ENCODE data around the gene U2AF2.

U2AF2 gene

DNA sequence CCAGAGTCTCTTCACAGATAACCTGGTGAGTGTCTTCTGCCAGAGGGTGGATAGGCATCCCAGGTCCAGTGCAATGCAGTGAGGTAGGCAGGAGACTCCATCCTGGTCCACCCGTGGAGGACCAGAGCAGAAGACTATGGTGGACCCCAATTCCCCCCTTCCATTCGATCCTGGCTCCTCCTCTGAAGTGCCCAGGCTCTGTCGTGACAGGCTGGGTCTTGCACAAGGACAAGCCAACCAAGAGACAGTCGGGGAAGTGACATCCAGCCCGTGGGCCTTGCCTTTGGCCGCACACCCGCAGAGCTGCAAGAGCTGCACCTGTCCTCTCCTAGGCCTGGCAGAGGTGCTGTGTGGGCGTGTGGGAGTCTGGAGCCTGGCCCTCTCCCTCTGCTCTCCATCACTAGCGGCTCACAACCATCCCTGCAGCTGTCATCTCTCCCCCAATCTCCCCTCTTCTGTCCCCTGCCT is 33.6 kb upstream of the U2AF2 start (continued):
- no peak for TF ChIP-seq ZNF692 (tag by site-specific recombination; IDR thresholded peaks at IDR 0.05)

DNA sequence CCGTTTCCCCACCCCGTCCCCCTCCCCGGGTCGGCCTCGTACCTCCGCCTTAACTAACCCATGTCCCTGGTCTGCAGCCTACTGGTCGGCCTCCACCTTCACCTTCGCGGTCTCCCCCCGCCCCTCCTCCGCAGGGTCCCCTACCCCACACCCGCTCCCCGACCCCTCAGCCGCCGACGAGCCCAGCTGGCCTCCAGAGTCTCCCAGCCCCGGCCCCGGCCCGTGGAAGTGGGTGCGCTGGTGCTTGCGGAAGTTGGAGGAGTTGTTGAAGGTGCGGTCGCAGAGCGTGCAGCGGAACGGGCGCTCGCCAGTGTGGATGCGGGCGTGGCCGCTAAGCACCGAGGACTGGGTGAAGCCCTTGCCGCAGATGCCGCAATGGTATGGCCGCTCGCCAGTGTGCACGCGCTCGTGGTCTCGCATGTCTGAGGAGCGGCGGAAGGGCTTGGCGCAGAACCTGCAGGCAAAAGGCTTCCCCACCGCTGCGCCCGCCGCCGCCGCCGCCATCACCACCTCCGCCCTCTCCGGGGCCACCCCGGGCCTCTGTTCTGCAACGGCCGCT is 33.1 kb upstream of the U2AF2 start:
- Histone ChIP-seq H3K36me3 (ENCODE audit: control insufficient read depth in 2 of 2, insufficient read depth in 1 of 2, low read length in 2 of 2) (peaks cover 5 to 7% of the 10 kb centered on the region in 2 experiments; a peak in 2 of 3 replicates), H3K4me1 (ENCODE audit: control insufficient read depth, insufficient read depth, low read length) (peaks cover 5% of the 10 kb centered on the region), H3K9me3 (ENCODE audit: control insufficient read depth, insufficient read depth, low read depth, low read length) (no peaks in the 10 kb centered on the region), H3K4me3 (ENCODE audit: low read depth, low read length) (no peak overlapping the region), H3K27ac (ENCODE audit: extremely low read depth, low read depth, low read length) (no peak overlapping the region)
- ChIA-PET CTCF (interaction anchor here (4.6 kb wide), 1 partner anchor 15 kb away, joined by 29 read pairs; the partner anchor contains the start of gene ZNF865), POLR2A (interaction anchor here (9.1 kb wide), 1 partner anchor 16 kb away, joined by 75 read pairs; the partner anchor contains the start of gene ZNF865)
- TF ChIP-seq ZNF426 (tag by site-specific recombination; IDR thresholded peaks at IDR 0.05) = no peak

DNA sequence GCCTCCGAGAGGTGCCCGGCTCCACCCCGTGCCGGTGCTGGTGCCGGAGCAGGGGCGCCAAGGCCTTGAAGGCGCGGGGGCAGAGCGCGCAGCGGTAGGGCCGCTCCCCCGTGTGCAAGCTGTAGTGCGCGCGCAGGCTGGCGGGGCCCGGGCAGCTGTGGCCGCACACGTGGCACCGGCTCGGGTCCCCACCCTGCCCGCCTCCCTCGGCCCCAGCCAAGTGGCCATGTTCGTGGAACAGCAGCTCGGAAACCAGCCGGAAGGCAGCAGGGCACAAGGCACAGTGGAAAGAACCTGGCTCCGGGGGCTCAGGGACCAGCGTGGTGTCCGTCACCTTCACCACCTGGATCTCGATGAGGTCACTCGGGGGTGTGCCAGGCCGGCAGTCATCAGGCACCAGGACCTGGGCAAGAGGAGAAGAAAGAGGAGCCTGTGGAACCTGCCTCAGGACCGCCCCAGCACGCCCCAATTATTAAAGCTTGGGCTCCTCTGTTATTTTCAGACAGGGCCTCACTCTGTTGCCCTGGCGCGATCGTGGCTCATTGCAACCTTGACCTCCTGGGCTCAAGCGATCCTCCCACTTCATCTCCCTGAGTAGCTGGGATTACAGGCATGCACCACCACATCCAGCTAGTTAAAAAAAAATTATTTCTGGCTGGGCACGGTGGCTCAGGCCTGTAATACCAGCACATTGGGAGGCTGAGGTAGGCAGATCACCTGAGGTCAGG is 32.4 kb upstream of the U2AF2 start:
- ChIA-PET POLR2A (interaction anchor here (0.5 to 9.1 kb wide), 3 partner anchors 17 to 519 kb away, joined by 3 to 75 read pairs (median 5); partner anchors contain the start of genes FIZ1, ZNF444 and ZNF865), CTCF (interaction anchor here (0.9 to 5.3 kb wide), 7 partner anchors 9 to 155 kb away, joined by 3 to 30 read pairs (median 4); partner anchors contain the start of gene ZNF865)
- Histone ChIP-seq H3K4me3 (ENCODE audit: low read depth, low read length) (no peak overlapping the region), H3K27ac (ENCODE audit: extremely low read depth, low read depth, low read length) (no peak overlapping the region), H3K4me1 (ENCODE audit: control insufficient read depth, insufficient read depth, low read length) (peaks cover 5% of the 10 kb centered on the region), H3K9me3 (ENCODE audit: control insufficient read depth, insufficient read depth, low read depth, low read length) (no peaks in the 10 kb centered on the region), H3K36me3 (ENCODE audit: control insufficient read depth in 2 of 2, insufficient read depth in 1 of 2, low read length in 2 of 2) (peaks cover 2 to 5% of the 10 kb centered on the region in 2 experiments; a peak in 2 of 3 replicates)
- TF ChIP-seq ZSCAN18 (tag by site-specific recombination; IDR thresholded peaks at IDR 0.05) = no peak
- TF ChIP-seq, protein P1, sequence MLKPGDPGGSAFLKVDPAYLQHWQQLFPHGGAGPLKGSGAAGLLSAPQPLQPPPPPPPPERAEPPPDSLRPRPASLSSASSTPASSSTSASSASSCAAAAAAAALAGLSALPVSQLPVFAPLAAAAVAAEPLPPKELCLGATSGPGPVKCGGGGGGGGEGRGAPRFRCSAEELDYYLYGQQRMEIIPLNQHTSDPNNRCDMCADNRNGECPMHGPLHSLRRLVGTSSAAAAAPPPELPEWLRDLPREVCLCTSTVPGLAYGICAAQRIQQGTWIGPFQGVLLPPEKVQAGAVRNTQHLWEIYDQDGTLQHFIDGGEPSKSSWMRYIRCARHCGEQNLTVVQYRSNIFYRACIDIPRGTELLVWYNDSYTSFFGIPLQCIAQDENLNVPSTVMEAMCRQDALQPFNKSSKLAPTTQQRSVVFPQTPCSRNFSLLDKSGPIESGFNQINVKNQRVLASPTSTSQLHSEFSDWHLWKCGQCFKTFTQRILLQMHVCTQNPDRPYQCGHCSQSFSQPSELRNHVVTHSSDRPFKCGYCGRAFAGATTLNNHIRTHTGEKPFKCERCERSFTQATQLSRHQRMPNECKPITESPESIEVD (tag by site-specific recombination; IDR thresholded peaks at IDR 0.05) = no peak
- TF ChIP-seq GLI4 (tag by site-specific recombination; IDR thresholded peaks at IDR 0.05) = no peak
- TF ChIP-seq ZNF148 (tag by site-specific recombination; IDR thresholded peaks at IDR 0.05; ENCODE audit: borderline replicate concordance) = no peak
- no peak for TF ChIP-seq ZNF658 (tag by site-specific recombination; IDR thresholded peaks at IDR 0.05)

DNA sequence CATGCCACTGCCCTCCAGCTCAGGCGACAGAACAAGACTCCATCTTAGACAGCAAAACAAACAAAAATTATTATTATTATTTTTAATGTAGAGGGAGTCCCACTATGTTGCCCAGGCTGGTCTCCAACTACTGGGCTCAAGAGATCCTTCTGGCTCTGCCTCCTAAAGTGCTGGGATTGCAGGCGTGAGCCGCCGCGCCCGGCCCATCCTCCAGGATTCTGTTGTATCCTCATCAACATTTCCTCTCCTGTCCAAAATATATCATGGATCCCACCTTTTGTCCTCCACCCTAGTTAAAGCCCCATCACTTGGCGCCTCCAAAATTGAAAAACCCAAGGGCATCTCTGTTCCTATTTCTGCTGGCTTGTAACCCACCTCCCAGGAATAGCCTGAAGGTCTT is 31.7 kb upstream of the U2AF2 start:
- no peak overlapping the region for H3K4me3 ChIP-seq (ENCODE audit: low read depth, low read length)
- no peaks in the 10 kb centered on the region for H3K9me3 ChIP-seq (ENCODE audit: control insufficient read depth, insufficient read depth, low read depth, low read length)
- H3K36me3 ChIP-seq (ENCODE audit: control insufficient read depth in 2 of 2, insufficient read depth in 1 of 2, low read length in 2 of 2) = peaks cover 0 to 5% of the 10 kb centered on the region in 2 experiments; a peak in 1 of 3 replicates
- peaks cover 5% of the 10 kb centered on the region for H3K4me1 ChIP-seq (ENCODE audit: control insufficient read depth, insufficient read depth, low read length)
- ChIA-PET CTCF (interaction anchor here (0.9 to 5.3 kb wide), 7 partner anchors 8 to 155 kb away, joined by 3 to 30 read pairs (median 4); partner anchors contain the start of gene ZNF865), POLR2A (interaction anchor here (0.5 to 9.1 kb wide), 3 partner anchors 18 to 518 kb away, joined by 3 to 75 read pairs (median 5); partner anchors contain the start of genes FIZ1, ZNF444 and ZNF865)
- no peak overlapping the region for H3K27ac ChIP-seq (ENCODE audit: extremely low read depth, low read depth, low read length)
- TF ChIP-seq ZFP41 (tag by site-specific recombination; IDR thresholded peaks at IDR 0.05; ENCODE audit: borderline replicate concordance) (no peak), HOXA7 (CRISPR knock-in tag; IDR thresholded peaks at IDR 0.05; ENCODE audit: borderline replicate concordance) (no peak), ZNF785 (tag by site-specific recombination; IDR thresholded peaks at IDR 0.05) (no peak), ZNF48 (tag by site-specific recombination; IDR thresholded peaks at IDR 0.05) (no peak), ZNF140 (tag by site-specific recombination; IDR thresholded peaks at IDR 0.05) (no peak), ZNF660 (tag by site-specific recombination; IDR thresholded peaks at IDR 0.05) (no peak), ZNF555 (tag by site-specific recombination; conservative IDR thresholded peaks at IDR 0.05) (no peak)

All from HEK293 (cell line).